ENCODE measurements around the gene CDH4.

CDH4 gene

GRCh38 chr20:61499859-61500554 is 247.9 kb downstream of the CDH4 start:
- peak; percentile 42 for DNase-seq

GRCh38 chr20:61500791-61501321 is 248.8 kb downstream of the CDH4 start:
- DNase-seq, result no peak

DNA sequence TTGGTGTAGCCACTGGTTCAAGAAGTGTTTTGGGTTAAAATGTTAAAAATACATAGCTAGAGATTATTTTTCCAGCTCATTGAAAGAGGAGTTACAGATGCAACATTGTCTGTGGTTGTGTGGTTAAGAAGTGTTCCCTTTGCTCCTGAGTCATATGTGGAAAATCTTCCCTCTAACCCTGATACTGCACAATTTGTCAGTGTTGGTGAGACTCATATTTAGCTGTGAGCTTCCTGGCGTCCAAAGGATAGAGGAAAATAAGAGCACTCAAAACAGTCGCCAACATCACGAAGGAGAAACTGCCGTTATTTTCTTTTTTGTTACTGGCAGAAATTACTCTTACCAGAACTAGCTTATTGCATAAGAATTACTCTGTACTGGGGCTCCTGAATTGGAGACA is 250.4 kb downstream of the CDH4 start:
- DNase-seq, result no peak

- no peak for DNase-seq
Measured at GRCh38 chr20:61503106-61503505, 251.0 kb downstream of the CDH4 start.

- no peak for DNase-seq
Measured at GRCh38 chr20:61505508-61505907, 253.4 kb downstream of the CDH4 start.

DNA sequence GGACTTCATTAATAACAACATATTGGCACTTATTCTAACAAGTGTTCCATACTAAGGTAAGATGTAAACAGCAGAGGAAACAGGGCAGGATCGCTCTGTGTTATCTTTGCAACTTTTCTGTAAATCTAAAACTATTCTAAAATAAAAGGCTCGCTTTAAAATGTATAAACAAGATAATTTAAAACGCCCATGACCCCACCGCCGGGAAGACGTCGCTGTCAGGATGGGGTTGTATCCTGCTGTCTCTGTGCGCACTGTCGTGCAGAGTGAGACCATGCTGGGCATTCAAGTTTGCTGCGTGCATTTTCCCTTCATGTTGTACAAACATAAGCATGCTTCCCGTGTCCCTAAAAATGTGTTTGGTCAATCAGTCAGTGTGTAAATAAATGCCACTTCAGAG is 255.7 kb downstream of the CDH4 start:
- no peak for DNase-seq

- no peak for DNase-seq
Measured at GRCh38 chr20:61508301-61509096, 256.4 kb downstream of the CDH4 start.

DNA sequence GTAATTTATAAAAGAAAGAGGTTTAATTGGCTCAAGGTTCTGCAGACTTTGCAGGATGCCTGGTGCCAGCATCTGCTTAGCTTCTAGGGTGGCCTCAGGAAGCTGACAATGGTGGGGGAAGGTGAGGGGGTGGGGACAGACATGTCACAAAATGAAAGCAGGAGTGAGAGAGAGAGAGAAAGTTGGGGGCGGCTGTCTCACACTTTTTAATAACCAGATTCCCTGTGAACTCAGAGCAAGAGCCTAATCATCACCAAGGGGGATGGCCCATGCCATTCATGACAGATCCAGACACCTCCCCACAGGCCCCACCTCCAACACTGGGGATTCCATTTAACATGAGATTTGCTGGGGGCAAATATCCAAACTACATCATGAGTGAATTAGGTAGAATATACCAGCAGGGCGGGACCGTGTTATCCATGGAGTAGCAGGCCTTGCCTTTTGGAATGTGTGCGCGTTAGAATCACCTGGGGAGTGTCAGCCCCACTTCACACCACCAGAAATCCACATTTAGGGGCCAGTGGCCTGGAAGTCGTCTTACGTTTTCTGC is 258.8 kb downstream of the CDH4 start:
- no peak for DNase-seq

DNA sequence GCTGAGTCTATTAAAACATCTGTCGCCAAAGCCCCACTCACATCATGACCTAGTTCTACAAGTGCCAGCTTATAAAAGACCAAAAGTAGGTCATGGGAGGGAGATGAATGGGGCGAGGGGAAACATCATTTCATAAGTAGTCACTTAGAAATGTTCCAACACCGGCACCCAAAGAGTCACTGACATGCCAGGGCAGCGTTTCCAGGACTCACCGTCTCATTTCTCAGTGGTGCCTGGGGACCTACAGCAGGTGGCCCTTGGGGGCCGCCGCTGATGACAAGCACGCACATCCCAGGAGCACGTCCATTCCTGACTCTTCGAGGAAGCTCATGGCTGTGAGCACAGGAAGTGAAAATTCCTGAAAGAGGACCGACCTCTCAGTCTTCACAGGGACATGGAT is 260.4 kb downstream of the CDH4 start:
- no peak for DNase-seq

- DNase-seq, result no peak
Measured at GRCh38 chr20:61513124-61514017, 261.3 kb downstream of the CDH4 start.

- DNase-seq, result no peak
Measured at GRCh38 chr20:61514018-61514365, 261.9 kb downstream of the CDH4 start.

DNA sequence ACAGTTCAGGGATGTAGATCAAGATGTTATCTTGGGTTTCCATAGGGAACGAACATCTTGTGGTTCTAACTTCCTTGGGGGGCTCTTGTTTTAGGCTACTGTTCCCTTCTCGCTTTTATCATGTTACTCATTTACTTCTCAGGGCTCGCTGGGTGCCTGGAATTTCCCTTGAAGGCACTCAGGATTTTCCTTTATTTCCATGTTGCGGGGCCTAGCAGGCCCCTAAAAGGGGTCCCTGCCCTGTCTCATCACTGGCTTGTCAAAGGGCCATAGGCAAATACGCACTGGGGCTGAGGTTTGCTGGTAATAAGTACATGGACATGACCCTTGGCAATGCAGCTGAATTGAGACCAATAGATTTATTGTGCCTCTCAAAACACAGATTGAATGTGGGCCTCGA is 262.3 kb downstream of the CDH4 start:
- no peak for DNase-seq

- peak; percentile 67 for DNase-seq
Measured at GRCh38 chr20:61514805-61515505, 262.9 kb downstream of the CDH4 start.

GRCh38 chr20:61515922-61516321 is 263.9 kb downstream of the CDH4 start:
- DNase-seq, result no peak

GRCh38 chr20:61516346-61517208 is 264.5 kb downstream of the CDH4 start:
- DNase-seq, result peak; percentile 32

- peak; percentile 28 for DNase-seq
Measured at GRCh38 chr20:61517419-61517818, 265.4 kb downstream of the CDH4 start.

DNA sequence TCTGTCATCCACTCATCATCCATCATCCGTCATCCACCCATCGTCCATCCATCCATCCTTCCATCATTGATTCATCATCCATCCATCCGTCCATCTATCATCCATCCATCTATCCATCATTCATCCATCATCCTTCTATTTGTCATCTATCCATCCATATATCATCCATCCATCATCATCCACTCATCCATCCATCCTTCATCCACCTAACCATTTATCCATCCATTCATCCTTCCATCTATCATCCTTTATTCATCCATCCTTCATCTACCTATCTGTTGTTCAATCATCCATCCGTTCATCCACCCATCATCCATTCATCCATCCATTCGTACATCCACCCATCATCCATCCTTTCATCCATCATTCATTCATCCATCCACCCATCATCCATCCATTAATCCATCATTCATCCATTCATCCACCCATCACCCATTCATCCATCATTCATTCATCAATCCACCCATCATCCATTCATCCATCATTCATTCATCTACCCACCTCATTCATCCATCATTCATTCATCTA is 266.4 kb downstream of the CDH4 start:
- no peak for DNase-seq

DNA sequence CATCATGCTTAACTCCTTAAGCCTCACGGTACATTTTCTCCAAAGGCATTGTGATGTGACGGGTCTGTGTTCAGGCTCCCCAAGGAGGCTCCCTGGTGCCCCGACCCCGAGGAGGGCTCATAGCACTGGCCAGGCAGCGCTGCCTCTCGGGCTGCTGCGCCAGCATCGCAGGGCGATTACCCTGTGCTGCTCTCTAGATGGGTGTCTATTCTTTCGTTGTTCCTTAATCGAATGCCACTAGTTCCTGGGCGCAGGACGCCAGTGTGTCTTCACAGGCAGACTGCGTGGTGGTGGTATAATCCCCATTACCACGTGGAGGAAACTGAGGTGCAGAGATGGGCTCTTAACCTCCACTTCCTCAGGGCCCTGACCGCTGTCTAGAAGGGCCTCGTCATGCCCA is 267.4 kb downstream of the CDH4 start:
- DNase-seq, result no peak

DNA sequence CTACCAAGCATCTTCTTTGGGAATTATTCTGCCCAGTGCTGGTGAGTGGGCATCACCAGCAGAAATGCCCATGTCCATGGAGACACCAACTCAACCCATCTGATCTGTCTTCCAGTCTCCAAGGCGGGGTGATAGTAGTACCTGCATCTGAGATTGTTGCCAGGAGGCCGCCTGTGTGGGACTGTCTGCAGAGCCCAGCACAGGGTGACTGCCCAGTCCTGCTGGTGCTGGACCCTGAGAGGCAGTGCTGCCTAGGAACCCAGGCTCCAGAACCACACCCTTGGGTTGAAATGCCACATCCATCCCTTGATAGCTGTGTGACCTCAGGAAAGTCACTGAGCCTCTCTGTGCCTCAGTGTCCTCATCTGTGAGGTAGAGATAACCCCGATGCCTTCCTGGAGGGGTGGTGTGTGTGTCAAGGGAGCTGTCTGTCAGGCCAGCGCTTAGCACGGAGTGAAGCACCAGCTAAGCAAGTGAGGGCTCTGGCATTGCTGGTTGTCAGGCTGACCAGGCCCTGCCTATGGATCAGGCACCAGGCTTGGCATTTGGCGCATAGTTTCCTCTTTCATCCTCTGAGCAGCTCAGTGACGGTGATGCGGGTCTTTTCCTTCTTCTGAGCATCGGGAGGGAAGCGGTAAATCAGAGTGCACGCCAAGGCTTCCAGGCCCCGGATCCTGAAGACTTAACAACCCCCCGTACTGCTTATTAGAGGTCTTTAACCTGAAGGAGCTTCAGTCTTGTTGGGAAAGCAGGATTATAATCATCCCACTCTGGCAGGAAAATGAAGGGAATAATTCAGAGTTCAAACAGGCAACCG is 268.2 kb downstream of the CDH4 start:
- no peak for DNase-seq

DNA sequence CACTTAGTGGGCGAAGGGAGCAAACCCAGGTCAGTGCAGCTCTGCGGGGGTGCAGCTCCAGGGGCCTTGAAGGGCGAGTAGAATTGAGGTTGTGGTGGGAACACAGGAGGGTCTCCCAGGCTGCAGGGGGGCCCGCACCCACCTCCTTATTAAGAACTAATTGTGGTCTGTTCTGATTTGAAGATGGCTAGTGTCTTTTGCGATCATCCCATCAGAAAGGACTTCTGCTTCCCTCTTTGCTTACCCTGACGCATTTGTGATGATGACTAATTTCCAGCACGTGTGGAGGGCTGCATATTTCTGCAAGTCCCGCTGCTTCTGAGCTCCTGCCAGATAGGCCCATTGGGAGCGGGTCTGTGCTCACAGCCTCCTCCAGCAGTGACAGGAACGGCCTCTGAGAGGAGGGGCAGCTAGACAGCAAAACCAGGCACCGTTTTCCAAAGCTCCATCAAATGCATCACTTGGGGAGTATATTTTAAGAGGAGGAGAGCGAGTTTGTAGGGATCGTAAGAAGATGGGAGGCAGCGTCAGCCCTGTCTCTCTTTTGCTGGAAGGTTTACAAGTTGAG is 268.9 kb downstream of the CDH4 start:
- DNase-seq, result peak; percentile 33

All from RPMI8226 (cell line).